ENCODE data around the gene USP20. TPM values are rescaled to one million over a fixed set of nuclear protein-coding genes. Genes with fewer than 3 reads are reported as not detected.

The USP20 gene
- total RNA-seq, 1 experiment from 2014 or later, result 16.8 TPM

DNA sequence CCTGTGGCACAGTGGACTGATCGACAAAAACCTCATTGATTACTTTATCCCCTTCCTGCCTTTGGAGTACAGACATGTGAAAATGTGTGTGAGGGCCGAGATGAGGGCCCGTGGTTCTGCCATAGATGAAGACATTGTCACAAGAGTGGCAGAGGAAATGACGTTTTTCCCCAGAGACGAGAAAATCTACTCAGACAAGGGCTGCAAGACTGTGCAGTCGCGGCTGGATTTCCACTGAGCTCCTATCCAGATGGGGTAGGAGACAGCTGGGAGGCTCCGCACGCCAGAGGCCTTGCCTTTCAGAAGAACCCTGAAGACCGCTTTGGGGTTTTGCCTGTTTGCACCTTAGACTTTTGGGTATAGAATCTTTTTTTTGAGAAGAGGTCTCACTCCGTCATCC, 25.9 kb upstream of the USP20 start:
- intact Hi-C loops (cut with micrococcal nuclease), result no loop called here
- Histone ChIP-seq H2AFZ (ENCODE audit: low read depth, low read length, poor library complexity, severe bottlenecking) (no peak overlapping the region), H3K4me2 (ENCODE audit: low read length) (no peak overlapping the region), H3K36me3 (ENCODE audit: control insufficient read depth in 1 of 2, insufficient read depth in 2 of 2, low read length in 2 of 2) (peaks cover 8 to 15% of the 10 kb centered on the region in 2 experiments; a peak in 3 of 4 replicates), H3K27ac (ENCODE audit: low read depth, low read length) (no peak overlapping the region), H3K4me3 (replicated peaks in 1 of 2; ENCODE audit: low read depth in 1 of 2, low read length in 2 of 2) (no peak overlapping the region), H3K9me3 (ENCODE audit: control insufficient read depth in 1 of 2, insufficient read depth in 1 of 2, low read depth in 1 of 2, low read length in 2 of 2) (no peaks in the 10 kb centered on the region), H3K9me2 (ENCODE audit: insufficient read depth) (no peaks in the 10 kb centered on the region), H3K27me3 (ENCODE audit: insufficient read depth, low read length) (no peaks in the 10 kb centered on the region), H3K79me2 (ENCODE audit: insufficient read depth, low read length) (peaks cover 8% of the 10 kb centered on the region; the same call in 1 of the 2 replicates), H3K4me1 (ENCODE audit: control insufficient read depth in 1 of 2, insufficient read depth in 2 of 2, low read length in 2 of 2) (peaks cover 0 to under 1% of the 10 kb centered on the region in 2 experiments; a peak in 2 of 4 replicates), H4K20me1 (ENCODE audit: insufficient read depth) (no peaks in the 10 kb centered on the region), H3K9ac (ENCODE audit: low read length) (no peak overlapping the region)
- ATAC-seq (no peak), DNase-seq (ENCODE audit: low read depth, low spot score) (no peak)
- BruUV-seq (replicated peaks), result no TSS peak
- ChIA-PET RAD21 (ENCODE audit: low non-redundant PET in 1 of 2, low total read pairs in 2 of 2, uncharacterized antibody in 2 of 2, unreplicated experiment in 2 of 2) (no interaction called here), POLR2A (no interaction called here), CTCF (no interaction called here)
- no peak for TF ChIP-seq RAD21 (IDR thresholded peaks at IDR 0.05; ENCODE audit: low read depth)
- no peak for TF ChIP-seq EGR1 (IDR thresholded peaks at IDR 0.05; ENCODE audit: low read depth)
- no peak for TF ChIP-seq ZNF274 (IDR thresholded peaks at IDR 0.05; ENCODE audit: low read depth, low read length)

DNA sequence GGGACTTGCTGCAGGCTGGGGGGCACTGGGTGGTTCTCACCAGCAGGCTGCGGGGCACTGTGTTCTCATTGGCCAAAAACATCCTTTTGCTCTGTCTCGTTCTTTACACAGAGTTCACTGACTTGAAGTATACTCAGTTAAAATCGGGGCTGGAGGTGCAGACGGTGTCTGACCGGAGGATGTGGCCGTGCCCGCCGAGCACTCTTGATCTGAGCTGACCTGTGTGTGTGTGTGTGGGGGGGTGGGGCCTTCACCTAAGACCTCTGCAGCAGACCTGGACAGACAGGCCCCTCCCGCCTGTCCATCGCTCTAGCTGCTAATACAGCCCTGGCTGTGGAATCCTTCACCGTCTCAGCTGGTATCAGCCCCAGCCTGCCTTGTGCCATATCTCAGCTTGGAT, 25.1 kb upstream of the USP20 start:
- no peak for TF ChIP-seq SIN3A (IDR thresholded peaks at IDR 0.05; ENCODE audit: low read depth)
- TF ChIP-seq JUND (IDR thresholded peaks at IDR 0.05), result no peak
- TF ChIP-seq CEBPB (IDR thresholded peaks at IDR 0.05; ENCODE audit: low read depth), result no peak
- TF ChIP-seq ZNF274 (IDR thresholded peaks at IDR 0.05; ENCODE audit: low read depth, low read length), result no peak
- TF ChIP-seq, protein P1, sequence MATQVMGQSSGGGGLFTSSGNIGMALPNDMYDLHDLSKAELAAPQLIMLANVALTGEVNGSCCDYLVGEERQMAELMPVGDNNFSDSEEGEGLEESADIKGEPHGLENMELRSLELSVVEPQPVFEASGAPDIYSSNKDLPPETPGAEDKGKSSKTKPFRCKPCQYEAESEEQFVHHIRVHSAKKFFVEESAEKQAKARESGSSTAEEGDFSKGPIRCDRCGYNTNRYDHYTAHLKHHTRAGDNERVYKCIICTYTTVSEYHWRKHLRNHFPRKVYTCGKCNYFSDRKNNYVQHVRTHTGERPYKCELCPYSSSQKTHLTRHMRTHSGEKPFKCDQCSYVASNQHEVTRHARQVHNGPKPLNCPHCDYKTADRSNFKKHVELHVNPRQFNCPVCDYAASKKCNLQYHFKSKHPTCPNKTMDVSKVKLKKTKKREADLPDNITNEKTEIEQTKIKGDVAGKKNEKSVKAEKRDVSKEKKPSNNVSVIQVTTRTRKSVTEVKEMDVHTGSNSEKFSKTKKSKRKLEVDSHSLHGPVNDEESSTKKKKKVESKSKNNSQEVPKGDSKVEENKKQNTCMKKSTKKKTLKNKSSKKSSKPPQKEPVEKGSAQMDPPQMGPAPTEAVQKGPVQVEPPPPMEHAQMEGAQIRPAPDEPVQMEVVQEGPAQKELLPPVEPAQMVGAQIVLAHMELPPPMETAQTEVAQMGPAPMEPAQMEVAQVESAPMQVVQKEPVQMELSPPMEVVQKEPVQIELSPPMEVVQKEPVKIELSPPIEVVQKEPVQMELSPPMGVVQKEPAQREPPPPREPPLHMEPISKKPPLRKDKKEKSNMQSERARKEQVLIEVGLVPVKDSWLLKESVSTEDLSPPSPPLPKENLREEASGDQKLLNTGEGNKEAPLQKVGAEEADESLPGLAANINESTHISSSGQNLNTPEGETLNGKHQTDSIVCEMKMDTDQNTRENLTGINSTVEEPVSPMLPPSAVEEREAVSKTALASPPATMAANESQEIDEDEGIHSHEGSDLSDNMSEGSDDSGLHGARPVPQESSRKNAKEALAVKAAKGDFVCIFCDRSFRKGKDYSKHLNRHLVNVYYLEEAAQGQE (IDR thresholded peaks at IDR 0.05; ENCODE audit: low read depth), result no peak
- TF ChIP-seq ZFX (IDR thresholded peaks at IDR 0.05), result no peak
- TF ChIP-seq, protein P2, sequence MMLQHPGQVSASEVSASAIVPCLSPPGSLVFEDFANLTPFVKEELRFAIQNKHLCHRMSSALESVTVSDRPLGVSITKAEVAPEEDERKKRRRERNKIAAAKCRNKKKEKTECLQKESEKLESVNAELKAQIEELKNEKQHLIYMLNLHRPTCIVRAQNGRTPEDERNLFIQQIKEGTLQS (IDR thresholded peaks at IDR 0.05), result no peak
- no peak for TF ChIP-seq TCF7L2 (IDR thresholded peaks at IDR 0.05; ENCODE audit: borderline replicate concordance, extremely low read depth, insufficient read depth, insufficient read length)
- no peak for TF ChIP-seq SRF (IDR thresholded peaks at IDR 0.05; ENCODE audit: low read depth)
- no peak for TF ChIP-seq ELF1 (IDR thresholded peaks at IDR 0.05; ENCODE audit: borderline replicate concordance, low read depth)
- H3K4me3 ChIP-seq (replicated peaks in 1 of 2; ENCODE audit: low read depth in 1 of 2, low read length in 2 of 2), result no peak overlapping the region
- no peaks in the 10 kb centered on the region for H3K4me1 ChIP-seq (ENCODE audit: control insufficient read depth in 1 of 2, insufficient read depth in 2 of 2, low read length in 2 of 2)
- no peak overlapping the region for H3K27ac ChIP-seq (ENCODE audit: low read depth, low read length)
- no peaks in the 10 kb centered on the region for H3K27me3 ChIP-seq (ENCODE audit: insufficient read depth, low read length)
- RAD21 ChIA-PET (ENCODE audit: low non-redundant PET in 1 of 2, low total read pairs in 2 of 2, uncharacterized antibody in 2 of 2, unreplicated experiment in 2 of 2), result no interaction called here
- H3K4me2 ChIP-seq (ENCODE audit: low read length), result no peak overlapping the region
- no peaks in the 10 kb centered on the region for H3K9me3 ChIP-seq (ENCODE audit: control insufficient read depth in 1 of 2, insufficient read depth in 1 of 2, low read depth in 1 of 2, low read length in 2 of 2)
- intact Hi-C loops (cut with micrococcal nuclease), result no loop called here
- POLR2A ChIA-PET, result no interaction called here
- H3K36me3 ChIP-seq (ENCODE audit: control insufficient read depth in 1 of 2, insufficient read depth in 2 of 2, low read length in 2 of 2), result peaks cover 8 to 15% of the 10 kb centered on the region in 2 experiments; a peak in 3 of 4 replicates
- no peak overlapping the region for H2AFZ ChIP-seq (ENCODE audit: low read depth, low read length, poor library complexity, severe bottlenecking)
- CTCF ChIA-PET, result no interaction called here
- H3K9me2 ChIP-seq (ENCODE audit: insufficient read depth), result no peaks in the 10 kb centered on the region
- peaks cover 6% of the 10 kb centered on the region; the same call in 1 of the 2 replicates for H3K79me2 ChIP-seq (ENCODE audit: insufficient read depth, low read length)
- ATAC-seq, result no peak
- DNase-seq (ENCODE audit: low read depth, low spot score), result no peak
- no peak overlapping the region for H3K9ac ChIP-seq (ENCODE audit: low read length)
- BruUV-seq (replicated peaks), result no TSS peak
- H4K20me1 ChIP-seq (ENCODE audit: insufficient read depth), result no peaks in the 10 kb centered on the region

Measured in HCT116 (cell line).